WTC11 (cell line): ENCODE results near the gene ZDHHC14. TPM values are rescaled to one million over a fixed set of nuclear protein-coding genes. Genes with fewer than 3 reads are reported as not detected.
A peak's percentile ranks its signal among the peaks of the same experiment; 100 is the strongest.

ENCODE experiments used
- ATAC-seq: fragments of 200-7000 bp; cut with Tn5 transposase; 2 replicates; pipeline ENCODE4 v1.10.0; 2021; ENCODE audit warnings: mild to moderate bottlenecking, moderate library complexity
- CTCF ChIA-PET: fragments of 300-600 bp; sonication (Branson Sonifier 250); formaldehyde crosslinking; loops from one replicate; lab custom pipeline; 2021; ENCODE audit warnings: antibody characterized with exemption; lab: Charles Lee
- POLR2A ChIA-PET: fragments of 350-600 bp; sonication (Branson Sonifier 250); formaldehyde crosslinking; loops from one replicate; lab custom pipeline; 2021; ENCODE audit warnings: antibody characterized with exemption; lab: Charles Lee
- DNase-seq: peaks from one replicate; pipeline ENCODE4 v3.0.0; 2021; ENCODE audit warnings: low spot score
- H3K27ac Mint-ChIP-seq: 2 replicates; pipeline ENCODE4 v1.8.0; 2021; ENCODE audit warnings: mixed read lengths
- H3K27me3 Mint-ChIP-seq: 2 replicates; pipeline ENCODE4 v1.8.0; 2021; ENCODE audit warnings: low read depth, mild to moderate bottlenecking, moderate library complexity, mixed read lengths
- H3K36me3 Mint-ChIP-seq: 2 replicates; pipeline ENCODE4 v1.8.0; 2021; ENCODE audit warnings: mixed read lengths
- H3K4me1 Mint-ChIP-seq: 2 replicates; pipeline ENCODE4 v1.8.0; 2022; ENCODE audit warnings: mixed read lengths
- H3K4me3 Mint-ChIP-seq: 2 replicates; pipeline ENCODE4 v1.8.0; 2021; ENCODE audit warnings: mild to moderate bottlenecking, moderate library complexity, mixed read lengths
- H3K9me3 Mint-ChIP-seq: 2 replicates; pipeline ENCODE4 v1.8.0; 2021; ENCODE audit warnings: mixed read lengths
- CREB1 ChIP-seq: sonication (generic); formaldehyde crosslinking; IDR thresholded peaks from 2 replicates; pipeline ENCODE4 v1.8.0; 2023; ENCODE audit warnings: mild to moderate bottlenecking, missing genetic modification reagents
- ELF4 ChIP-seq: sonication (generic); formaldehyde crosslinking; IDR thresholded peaks from 2 replicates; pipeline ENCODE4 v1.8.1; 2022; ENCODE audit warnings: low read depth, mild to moderate bottlenecking, moderate library complexity, missing genetic modification reagents
- ETV6 ChIP-seq: sonication (generic); formaldehyde crosslinking; IDR thresholded peaks from 2 replicates; pipeline ENCODE4 v1.8.1; 2022; ENCODE audit warnings: mild to moderate bottlenecking, missing genetic modification reagents
- FOXK1 ChIP-seq: sonication (generic); formaldehyde crosslinking; IDR thresholded peaks from 2 replicates; pipeline ENCODE4 v1.8.0; 2022; ENCODE audit warnings: mild to moderate bottlenecking, moderate library complexity, missing genetic modification reagents
- GABPB1 ChIP-seq: sonication (generic); formaldehyde crosslinking; IDR thresholded peaks from 2 replicates; pipeline ENCODE4 v1.8.1; 2023; ENCODE audit warnings: mild to moderate bottlenecking, missing genetic modification reagents
- GRHL2 ChIP-seq: fragments of 250-450 bp; sonication (Bioruptor Pico); IDR thresholded peaks from 2 replicates; pipeline ENCODE4 v1.8.0; 2022; ENCODE audit warnings: mild to moderate bottlenecking, moderate library complexity; ENCODE audit not compliant: insufficient replicate concordance, severe bottlenecking
- GTF2I ChIP-seq: fragments of 250-450 bp; sonication (Bioruptor Pico); conservative IDR thresholded peaks from 2 replicates; pipeline ENCODE4 v1.4.0; 2021; ENCODE audit warnings: mild to moderate bottlenecking
- HMGA2 ChIP-seq: fragments of 250-450 bp; sonication (Bioruptor Pico); IDR thresholded peaks from 2 replicates; pipeline ENCODE4 v1.4.0; 2021; ENCODE audit warnings: mild to moderate bottlenecking, moderate library complexity
- HMGXB4 ChIP-seq: sonication (generic); formaldehyde crosslinking; IDR thresholded peaks from 2 replicates; pipeline ENCODE4 v1.8.1; 2023; ENCODE audit warnings: mild to moderate bottlenecking, moderate library complexity, missing genetic modification reagents
- MXD4 ChIP-seq: fragments of 250-450 bp; sonication (Bioruptor Pico); IDR thresholded peaks from 2 replicates; pipeline ENCODE4 v1.8.0; 2021; ENCODE audit warnings: mild to moderate bottlenecking, moderate library complexity, borderline replicate concordance
- MYBL2 ChIP-seq: sonication (generic); formaldehyde crosslinking; IDR thresholded peaks from 2 replicates; pipeline ENCODE4 v1.8.1; 2023; ENCODE audit warnings: mild to moderate bottlenecking, moderate library complexity, missing genetic modification reagents
- NR1H2 ChIP-seq: sonication (generic); formaldehyde crosslinking; IDR thresholded peaks from 2 replicates; pipeline ENCODE4 v1.9.0; 2021; ENCODE audit warnings: mild to moderate bottlenecking, moderate library complexity, missing genetic modification reagents
- OVOL2 ChIP-seq: fragments of 250-450 bp; sonication (Bioruptor Pico); IDR thresholded peaks from 2 replicates; pipeline ENCODE4 v1.9.0; 2021; ENCODE audit warnings: mild to moderate bottlenecking, borderline replicate concordance
- PREB ChIP-seq: sonication (generic); formaldehyde crosslinking; IDR thresholded peaks from 2 replicates; pipeline ENCODE4 v1.8.1; 2022; ENCODE audit warnings: mild to moderate bottlenecking, missing genetic modification reagents, moderate library complexity, borderline replicate concordance
- SMAD3 ChIP-seq: sonication (generic); formaldehyde crosslinking; IDR thresholded peaks from 2 replicates; pipeline ENCODE4 v1.8.0; 2022; ENCODE audit warnings: missing genetic modification reagents, mild to moderate bottlenecking, borderline replicate concordance
- SP1 ChIP-seq: sonication (generic); formaldehyde crosslinking; conservative IDR thresholded peaks from 2 replicates; pipeline ENCODE4 v1.8.1; 2022; ENCODE audit warnings: missing genetic modification reagents
- ZNF317 ChIP-seq: sonication (generic); formaldehyde crosslinking; IDR thresholded peaks from 2 replicates; pipeline ENCODE4 v1.8.1; 2023; ENCODE audit warnings: low read depth, mild to moderate bottlenecking, moderate library complexity, missing genetic modification reagents, borderline replicate concordance
- ZNF425 ChIP-seq: fragments of 250-450 bp; sonication (Bioruptor Pico); conservative IDR thresholded peaks from 2 replicates; pipeline ENCODE4 v1.9.0; 2021; ENCODE audit warnings: mild to moderate bottlenecking
- total RNA-seq: library from RNA; stranded (reverse); gene quantifications from 3 replicates; pipeline ENCODE4 v1.2.3, GENCODE V29; 2021
- TF ChIP-seq, protein P1 (sequence below): fragments of 200-600 bp; IDR thresholded peaks from 2 replicates; pipeline ENCODE4 v1.8.0; 2022; ENCODE audit warnings: antibody characterized with exemption
- TF ChIP-seq, protein P2 (sequence below): sonication (generic); formaldehyde crosslinking; IDR thresholded peaks from 2 replicates; pipeline ENCODE4 v1.8.1; 2022; ENCODE audit warnings: low read depth, missing genetic modification reagents, borderline replicate concordance
- TF ChIP-seq, protein P3 (sequence below): sonication (generic); formaldehyde crosslinking; IDR thresholded peaks from 2 replicates; pipeline ENCODE4 v1.8.0; 2022; ENCODE audit warnings: mild to moderate bottlenecking, missing genetic modification reagents
- TF ChIP-seq, protein P4 (sequence below): sonication (generic); formaldehyde crosslinking; IDR thresholded peaks from 2 replicates; pipeline ENCODE4 v1.8.0; 2022; ENCODE audit warnings: mild to moderate bottlenecking, missing genetic modification reagents
- TF ChIP-seq, protein P5 (sequence below): sonication (generic); formaldehyde crosslinking; IDR thresholded peaks from 2 replicates; pipeline ENCODE4 v1.8.1; 2023; ENCODE audit warnings: mild to moderate bottlenecking, missing genetic modification reagents, moderate library complexity

The ZDHHC14 gene
- total RNA-seq, 1 experiment from 2014 or later, result 6.6 TPM

- no peak for TF ChIP-seq ZNF425 (CRISPR knock-in tag)
These were observed 246.4 kb downstream of the ZDHHC14 start (continued) for GRCh38 chr6:157627195-157627966.

GRCh38 chr6:157628463-157628862 lies 247.5 kb downstream of the ZDHHC14 start:
- ChIA-PET CTCF (no interaction called here), POLR2A (no interaction called here)

DNA sequence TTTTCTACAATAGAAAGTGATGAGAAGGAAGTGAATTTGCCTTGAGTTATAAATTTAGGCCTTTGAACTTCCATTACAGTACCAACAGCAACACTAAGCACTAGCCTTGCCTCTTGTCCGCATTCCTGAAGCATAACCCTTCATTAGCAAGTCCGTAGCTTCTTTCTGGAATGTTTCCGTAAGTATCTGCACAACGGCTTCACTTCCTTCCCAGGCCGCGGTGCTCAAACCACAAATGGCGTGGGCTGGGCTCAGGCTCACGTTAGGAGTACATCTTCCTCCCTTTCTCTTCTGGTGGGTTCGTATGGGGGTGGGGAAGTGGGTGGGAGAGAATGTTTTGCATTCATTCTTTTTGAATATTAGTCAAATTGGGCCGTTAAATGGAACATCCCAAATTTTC lies 248.2 kb downstream of the ZDHHC14 start:
- DNase-seq (no peak), ATAC-seq (no peak)
- Mint-ChIP-seq H3K27ac (no peak overlapping the region), H3K4me3 (no peak overlapping the region), H3K9me3 (no peaks in the 10 kb centered on the region), H3K4me1 (peaks cover 36% of the 10 kb centered on the region), H3K27me3 (no peaks in the 10 kb centered on the region), H3K36me3 (no peaks in the 10 kb centered on the region)
- POLR2A ChIA-PET, result no interaction called here
- CTCF ChIA-PET, result no interaction called here
- TF ChIP-seq, protein P1, sequence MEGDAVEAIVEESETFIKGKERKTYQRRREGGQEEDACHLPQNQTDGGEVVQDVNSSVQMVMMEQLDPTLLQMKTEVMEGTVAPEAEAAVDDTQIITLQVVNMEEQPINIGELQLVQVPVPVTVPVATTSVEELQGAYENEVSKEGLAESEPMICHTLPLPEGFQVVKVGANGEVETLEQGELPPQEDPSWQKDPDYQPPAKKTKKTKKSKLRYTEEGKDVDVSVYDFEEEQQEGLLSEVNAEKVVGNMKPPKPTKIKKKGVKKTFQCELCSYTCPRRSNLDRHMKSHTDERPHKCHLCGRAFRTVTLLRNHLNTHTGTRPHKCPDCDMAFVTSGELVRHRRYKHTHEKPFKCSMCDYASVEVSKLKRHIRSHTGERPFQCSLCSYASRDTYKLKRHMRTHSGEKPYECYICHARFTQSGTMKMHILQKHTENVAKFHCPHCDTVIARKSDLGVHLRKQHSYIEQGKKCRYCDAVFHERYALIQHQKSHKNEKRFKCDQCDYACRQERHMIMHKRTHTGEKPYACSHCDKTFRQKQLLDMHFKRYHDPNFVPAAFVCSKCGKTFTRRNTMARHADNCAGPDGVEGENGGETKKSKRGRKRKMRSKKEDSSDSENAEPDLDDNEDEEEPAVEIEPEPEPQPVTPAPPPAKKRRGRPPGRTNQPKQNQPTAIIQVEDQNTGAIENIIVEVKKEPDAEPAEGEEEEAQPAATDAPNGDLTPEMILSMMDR, result no peak
- TF ChIP-seq ETV6 (no peak), PREB (no peak), GABPB1 (CRISPR knock-in tag) (no peak), MYBL2 (CRISPR knock-in tag) (no peak)
- TF ChIP-seq, protein P2, sequence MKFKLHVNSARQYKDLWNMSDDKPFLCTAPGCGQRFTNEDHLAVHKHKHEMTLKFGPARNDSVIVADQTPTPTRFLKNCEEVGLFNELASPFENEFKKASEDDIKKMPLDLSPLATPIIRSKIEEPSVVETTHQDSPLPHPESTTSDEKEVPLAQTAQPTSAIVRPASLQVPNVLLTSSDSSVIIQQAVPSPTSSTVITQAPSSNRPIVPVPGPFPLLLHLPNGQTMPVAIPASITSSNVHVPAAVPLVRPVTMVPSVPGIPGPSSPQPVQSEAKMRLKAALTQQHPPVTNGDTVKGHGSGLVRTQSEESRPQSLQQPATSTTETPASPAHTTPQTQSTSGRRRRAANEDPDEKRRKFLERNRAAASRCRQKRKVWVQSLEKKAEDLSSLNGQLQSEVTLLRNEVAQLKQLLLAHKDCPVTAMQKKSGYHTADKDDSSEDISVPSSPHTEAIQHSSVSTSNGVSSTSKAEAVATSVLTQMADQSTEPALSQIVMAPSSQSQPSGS (CRISPR knock-in tag), result no peak

More at GRCh38 chr6:157628463-157628862, 247.5 kb downstream of the ZDHHC14 start:
- Mint-ChIP-seq H3K36me3 (no peaks in the 10 kb centered on the region), H3K9me3 (no peaks in the 10 kb centered on the region), H3K4me1 (peaks cover 36% of the 10 kb centered on the region), H3K27me3 (no peaks in the 10 kb centered on the region), H3K27ac (0 out of 2 replicates have a peak overlapping the region, but pooled peaks have one; percentile 26), H3K4me3 (no peak overlapping the region)
- ATAC-seq (no peak), DNase-seq (no peak)
- TF ChIP-seq GTF2I (CRISPR knock-in tag) (no peak), ELF4 (CRISPR knock-in tag) (no peak), GABPB1 (CRISPR knock-in tag) (no peak), OVOL2 (CRISPR knock-in tag) (no peak), NR1H2 (no peak), SP1 (CRISPR knock-in tag) (no peak), GRHL2 (CRISPR knock-in tag) (no peak), CREB1 (no peak), SMAD3 (CRISPR knock-in tag) (no peak), MXD4 (CRISPR knock-in tag) (no peak), HMGXB4 (CRISPR knock-in tag) (no peak), FOXK1 (CRISPR knock-in tag) (no peak), HMGA2 (CRISPR knock-in tag) (no peak), ZNF317 (CRISPR knock-in tag) (no peak)
- TF ChIP-seq, protein P3, sequence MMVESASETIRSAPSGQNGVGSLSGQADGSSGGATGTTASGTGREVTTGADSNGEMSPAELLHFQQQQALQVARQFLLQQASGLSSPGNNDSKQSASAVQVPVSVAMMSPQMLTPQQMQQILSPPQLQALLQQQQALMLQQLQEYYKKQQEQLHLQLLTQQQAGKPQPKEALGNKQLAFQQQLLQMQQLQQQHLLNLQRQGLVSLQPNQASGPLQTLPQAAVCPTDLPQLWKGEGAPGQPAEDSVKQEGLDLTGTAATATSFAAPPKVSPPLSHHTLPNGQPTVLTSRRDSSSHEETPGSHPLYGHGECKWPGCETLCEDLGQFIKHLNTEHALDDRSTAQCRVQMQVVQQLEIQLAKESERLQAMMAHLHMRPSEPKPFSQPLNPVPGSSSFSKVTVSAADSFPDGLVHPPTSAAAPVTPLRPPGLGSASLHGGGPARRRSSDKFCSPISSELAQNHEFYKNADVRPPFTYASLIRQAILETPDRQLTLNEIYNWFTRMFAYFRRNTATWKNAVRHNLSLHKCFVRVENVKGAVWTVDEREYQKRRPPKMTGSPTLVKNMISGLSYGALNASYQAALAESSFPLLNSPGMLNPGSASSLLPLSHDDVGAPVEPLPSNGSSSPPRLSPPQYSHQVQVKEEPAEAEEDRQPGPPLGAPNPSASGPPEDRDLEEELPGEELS (CRISPR knock-in tag), result no peak
- TF ChIP-seq, protein P4, sequence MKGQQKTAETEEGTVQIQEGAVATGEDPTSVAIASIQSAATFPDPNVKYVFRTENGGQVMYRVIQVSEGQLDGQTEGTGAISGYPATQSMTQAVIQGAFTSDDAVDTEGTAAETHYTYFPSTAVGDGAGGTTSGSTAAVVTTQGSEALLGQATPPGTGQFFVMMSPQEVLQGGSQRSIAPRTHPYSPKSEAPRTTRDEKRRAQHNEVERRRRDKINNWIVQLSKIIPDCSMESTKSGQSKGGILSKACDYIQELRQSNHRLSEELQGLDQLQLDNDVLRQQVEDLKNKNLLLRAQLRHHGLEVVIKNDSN, result no peak
- TF ChIP-seq, protein P5, sequence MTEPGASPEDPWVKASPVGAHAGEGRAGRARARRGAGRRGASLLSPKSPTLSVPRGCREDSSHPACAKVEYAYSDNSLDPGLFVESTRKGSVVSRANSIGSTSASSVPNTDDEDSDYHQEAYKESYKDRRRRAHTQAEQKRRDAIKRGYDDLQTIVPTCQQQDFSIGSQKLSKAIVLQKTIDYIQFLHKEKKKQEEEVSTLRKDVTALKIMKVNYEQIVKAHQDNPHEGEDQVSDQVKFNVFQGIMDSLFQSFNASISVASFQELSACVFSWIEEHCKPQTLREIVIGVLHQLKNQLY (CRISPR knock-in tag), result no peak
